Stomach (tissue), 4 donors: ENCODE results near the gene LSAMP.

ENCODE experiments used
- CTCF ChIP-seq, 7 experiments: fragments of 450-650 bp in 4 of 7; fragments of 200-600 bp in 3 of 7; sonication (generic) in 3 of 7; IDR thresholded peaks; one replicate each; pipeline ENCODE4 v1.5.1; 2016 to 2019; ENCODE audit warnings: antibody characterized with exemption in 7 of 7, control low read depth in 2 of 7, mild to moderate bottlenecking in 1 of 7
- EP300 ChIP-seq: sonication (generic); formaldehyde crosslinking; IDR thresholded peaks from one replicate; pipeline ENCODE4 v1.6.1; 2017; ENCODE audit warnings: antibody characterized with exemption
- POLR2A ChIP-seq, 4 donors: fragments of 450-650 bp; IDR thresholded peaks; one replicate each; pipeline ENCODE4 v1.6.1; 2016; ENCODE audit warnings: antibody characterized with exemption in 4 of 4, control low read depth in 2 of 4, mild to moderate bottlenecking in 1 of 4, moderate library complexity in 1 of 4
- POLR2AphosphoS5 ChIP-seq, 3 donors: sonication (generic); formaldehyde crosslinking; IDR thresholded peaks; one replicate each; pipeline ENCODE4 v1.6.1; 2016; ENCODE audit warnings: antibody characterized with exemption in 3 of 3

DNA sequence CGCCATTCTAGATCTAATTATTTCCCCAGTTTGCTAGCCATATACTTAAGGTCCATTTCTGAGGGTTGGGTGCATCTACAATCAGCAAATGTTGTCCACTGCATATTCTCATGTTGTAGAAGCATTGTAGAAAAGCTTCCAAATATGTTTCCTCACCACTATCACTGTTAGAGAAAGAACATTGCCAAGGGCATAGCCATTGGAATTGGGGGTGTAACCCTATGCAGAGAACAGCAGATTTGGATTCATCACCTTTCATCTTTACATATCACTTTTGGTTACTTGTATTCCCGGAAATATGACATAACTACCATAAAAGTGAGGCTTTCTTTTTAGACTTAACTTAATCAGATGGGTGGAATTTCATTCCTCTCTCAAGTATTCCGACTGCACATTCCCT is 203.6 kb downstream of the LSAMP start:
- TF ChIP-seq CTCF (IDR thresholded peaks at IDR 0.05) (no peak), POLR2A (IDR thresholded peaks at IDR 0.05) (no peak), POLR2AphosphoS5 (IDR thresholded peaks at IDR 0.05) (no peak), EP300 (no peak)
